Measurements from ENCODE around the gene KIF4A. TPM values are rescaled to one million over a fixed set of nuclear protein-coding genes. Genes with fewer than 3 reads are reported as not detected.
"Not testable (repeated sequence)": the region's sequence is repeated elsewhere in the genome, so short reads cannot be mapped to it uniquely, and the experiment has no call there.

Gene KIF4A, protein sequence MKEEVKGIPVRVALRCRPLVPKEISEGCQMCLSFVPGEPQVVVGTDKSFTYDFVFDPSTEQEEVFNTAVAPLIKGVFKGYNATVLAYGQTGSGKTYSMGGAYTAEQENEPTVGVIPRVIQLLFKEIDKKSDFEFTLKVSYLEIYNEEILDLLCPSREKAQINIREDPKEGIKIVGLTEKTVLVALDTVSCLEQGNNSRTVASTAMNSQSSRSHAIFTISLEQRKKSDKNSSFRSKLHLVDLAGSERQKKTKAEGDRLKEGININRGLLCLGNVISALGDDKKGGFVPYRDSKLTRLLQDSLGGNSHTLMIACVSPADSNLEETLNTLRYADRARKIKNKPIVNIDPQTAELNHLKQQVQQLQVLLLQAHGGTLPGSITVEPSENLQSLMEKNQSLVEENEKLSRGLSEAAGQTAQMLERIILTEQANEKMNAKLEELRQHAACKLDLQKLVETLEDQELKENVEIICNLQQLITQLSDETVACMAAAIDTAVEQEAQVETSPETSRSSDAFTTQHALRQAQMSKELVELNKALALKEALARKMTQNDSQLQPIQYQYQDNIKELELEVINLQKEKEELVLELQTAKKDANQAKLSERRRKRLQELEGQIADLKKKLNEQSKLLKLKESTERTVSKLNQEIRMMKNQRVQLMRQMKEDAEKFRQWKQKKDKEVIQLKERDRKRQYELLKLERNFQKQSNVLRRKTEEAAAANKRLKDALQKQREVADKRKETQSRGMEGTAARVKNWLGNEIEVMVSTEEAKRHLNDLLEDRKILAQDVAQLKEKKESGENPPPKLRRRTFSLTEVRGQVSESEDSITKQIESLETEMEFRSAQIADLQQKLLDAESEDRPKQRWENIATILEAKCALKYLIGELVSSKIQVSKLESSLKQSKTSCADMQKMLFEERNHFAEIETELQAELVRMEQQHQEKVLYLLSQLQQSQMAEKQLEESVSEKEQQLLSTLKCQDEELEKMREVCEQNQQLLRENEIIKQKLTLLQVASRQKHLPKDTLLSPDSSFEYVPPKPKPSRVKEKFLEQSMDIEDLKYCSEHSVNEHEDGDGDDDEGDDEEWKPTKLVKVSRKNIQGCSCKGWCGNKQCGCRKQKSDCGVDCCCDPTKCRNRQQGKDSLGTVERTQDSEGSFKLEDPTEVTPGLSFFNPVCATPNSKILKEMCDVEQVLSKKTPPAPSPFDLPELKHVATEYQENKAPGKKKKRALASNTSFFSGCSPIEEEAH
- 10 to 100 TPM; 10.7 to 30.2 (median 25.8) TPM for total RNA-seq (2021; fragmentation: NEBNext Ultra II Directional; extraction: Animal tissue kit (Norgen Biotek cat#: 25700))
- long read RNA-seq, partial matches to known transcripts, result 3 of 3 reads
- long read RNA-seq, other reads (novel, unspliced or antisense), result 0 of 3 reads

DNA sequence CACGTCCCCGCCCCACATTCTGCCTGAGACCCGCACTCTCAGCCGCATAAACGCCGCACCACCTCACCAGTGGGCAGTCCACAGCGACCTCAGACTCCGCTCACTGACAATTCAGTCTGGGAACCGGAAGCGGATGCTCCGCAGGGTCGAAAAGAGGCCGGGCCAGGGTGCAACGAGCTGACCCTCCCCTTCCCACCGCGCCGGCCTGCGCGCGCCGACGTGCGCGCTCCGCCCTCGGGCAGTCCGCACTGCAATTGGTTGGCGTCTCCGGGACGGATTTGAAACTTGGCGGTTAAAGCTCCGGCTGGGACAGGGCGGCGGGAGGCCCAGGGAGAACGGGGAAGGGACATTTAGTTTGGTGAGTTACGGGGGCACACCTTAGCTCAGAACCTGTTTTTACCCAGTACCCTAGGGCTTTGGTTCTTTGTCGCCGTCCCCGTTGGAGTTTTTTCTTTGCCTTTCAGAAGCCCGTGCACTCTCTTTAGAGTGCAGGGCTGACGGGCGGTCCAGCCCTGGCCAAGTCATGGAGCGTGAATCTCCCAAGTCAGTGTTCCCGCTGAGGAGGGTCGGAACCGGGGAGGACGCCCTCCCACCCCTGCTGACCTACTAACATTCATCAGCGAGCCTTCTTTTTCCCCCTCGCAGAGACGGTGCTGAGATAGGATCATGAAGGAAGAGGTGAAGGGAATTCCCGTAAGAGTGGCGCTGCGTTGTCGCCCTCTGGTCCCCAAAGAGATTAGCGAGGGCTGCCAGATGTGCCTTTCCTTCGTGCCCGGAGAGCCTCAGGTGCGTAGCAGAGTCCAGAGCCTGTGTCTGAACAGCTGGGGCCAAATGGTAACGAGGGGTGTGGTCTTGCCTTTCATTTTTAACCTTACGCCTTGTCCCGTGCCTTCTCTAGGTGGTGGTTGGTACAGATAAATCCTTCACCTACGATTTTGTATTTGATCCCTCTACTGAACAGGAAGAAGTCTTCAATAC lies at the start of gene KIF4A, which contains the start of gene PDZD11:
KIF4A (plus strand) TSS at position 312 of the 978 bp plus-strand sequence; CDS start at position 667, 355 bp downstream.
PDZD11 (minus strand) TSS at position 135 of the 978 bp plus-strand sequence. CDS start 586 bp downstream, outside the sequence.
- Mint-ChIP-seq H3K9me3 (no peaks in the 10 kb centered on the region), H3K27me3 (ENCODE audit: insufficient read depth) (no peaks in the 10 kb centered on the region), H3K4me3 (peak within 1 kb of the TSS; percentile 95), H3K4me1 (ENCODE audit: low read depth) (peaks cover 32% of the 10 kb centered on the region), H3K36me3 (ENCODE audit: low read depth) (peaks cover 7% of the 10 kb centered on the region; the same call in 1 of the 2 replicates), H3K27ac (peak within 1 kb of the TSS; percentile 86)
- TF ChIP-seq, protein P1, sequence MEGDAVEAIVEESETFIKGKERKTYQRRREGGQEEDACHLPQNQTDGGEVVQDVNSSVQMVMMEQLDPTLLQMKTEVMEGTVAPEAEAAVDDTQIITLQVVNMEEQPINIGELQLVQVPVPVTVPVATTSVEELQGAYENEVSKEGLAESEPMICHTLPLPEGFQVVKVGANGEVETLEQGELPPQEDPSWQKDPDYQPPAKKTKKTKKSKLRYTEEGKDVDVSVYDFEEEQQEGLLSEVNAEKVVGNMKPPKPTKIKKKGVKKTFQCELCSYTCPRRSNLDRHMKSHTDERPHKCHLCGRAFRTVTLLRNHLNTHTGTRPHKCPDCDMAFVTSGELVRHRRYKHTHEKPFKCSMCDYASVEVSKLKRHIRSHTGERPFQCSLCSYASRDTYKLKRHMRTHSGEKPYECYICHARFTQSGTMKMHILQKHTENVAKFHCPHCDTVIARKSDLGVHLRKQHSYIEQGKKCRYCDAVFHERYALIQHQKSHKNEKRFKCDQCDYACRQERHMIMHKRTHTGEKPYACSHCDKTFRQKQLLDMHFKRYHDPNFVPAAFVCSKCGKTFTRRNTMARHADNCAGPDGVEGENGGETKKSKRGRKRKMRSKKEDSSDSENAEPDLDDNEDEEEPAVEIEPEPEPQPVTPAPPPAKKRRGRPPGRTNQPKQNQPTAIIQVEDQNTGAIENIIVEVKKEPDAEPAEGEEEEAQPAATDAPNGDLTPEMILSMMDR (IDR thresholded peaks at IDR 0.05), result no peak
- DNase-seq, result peak; percentile 78

DNA sequence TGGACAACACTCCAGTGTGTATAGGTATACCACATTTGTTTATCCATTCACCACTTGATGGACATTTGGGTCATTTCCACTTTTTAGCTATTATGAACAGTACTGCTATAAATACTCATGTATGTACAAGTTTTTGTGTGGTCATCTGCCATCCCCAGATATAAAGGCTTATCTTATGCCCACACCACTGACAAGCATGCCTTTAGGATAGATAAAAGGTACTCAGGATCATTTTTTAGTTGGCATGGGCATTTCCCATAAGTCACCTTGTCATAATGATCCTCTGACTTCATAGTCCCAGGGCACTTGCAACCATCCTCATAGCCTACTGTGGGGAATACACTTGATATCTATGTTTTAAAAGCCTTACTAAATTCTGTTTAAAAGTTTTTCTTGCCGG lies 49.2 kb upstream of the KIF4A start:
- Mint-ChIP-seq H3K27ac (no peak overlapping the region), H3K27me3 (ENCODE audit: insufficient read depth) (peaks cover 6% of the 10 kb centered on the region), H3K9me3 (no peaks in the 10 kb centered on the region)

DNA sequence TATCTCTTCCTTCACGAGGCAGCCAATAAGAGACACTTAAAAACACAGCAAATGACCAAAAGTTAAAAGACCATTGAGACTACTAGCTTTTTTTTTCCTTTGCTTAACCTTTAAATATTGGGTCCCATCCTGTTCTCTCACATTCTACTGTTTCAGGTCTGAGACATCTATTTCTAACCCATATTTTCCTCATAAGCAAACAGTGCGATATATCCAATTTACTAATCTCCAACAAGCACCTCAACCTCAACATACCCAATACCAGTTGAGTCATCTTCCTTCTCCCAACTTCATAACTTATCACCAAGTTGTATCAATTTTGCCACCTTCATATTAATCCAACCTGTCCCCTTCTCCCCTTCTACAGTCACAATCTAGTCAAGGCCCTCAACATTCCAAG lies 48.4 kb upstream of the KIF4A start:
- Mint-ChIP-seq H3K36me3 (ENCODE audit: low read depth) (no peaks in the 10 kb centered on the region), H3K27ac (no peak overlapping the region), H3K4me1 (ENCODE audit: low read depth) (no peaks in the 10 kb centered on the region; the same call in 1 of the 2 replicates), H3K27me3 (ENCODE audit: insufficient read depth) (peaks cover 6% of the 10 kb centered on the region), H3K9me3 (no peaks in the 10 kb centered on the region), H3K4me3 (no peak overlapping the region)
- DNase-seq, result no peak
- TF ChIP-seq, protein P1 (IDR thresholded peaks at IDR 0.05), result no peak

More for the DNA sequence above, 49.2 kb upstream of the KIF4A start:
- DNase-seq, result no peak
- no peaks in the 10 kb centered on the region for H3K36me3 Mint-ChIP-seq (ENCODE audit: low read depth)
- no peak overlapping the region for H3K4me3 Mint-ChIP-seq
- TF ChIP-seq, protein P1 (IDR thresholded peaks at IDR 0.05), result no peak
- H3K4me1 Mint-ChIP-seq (ENCODE audit: low read depth), result no peaks in the 10 kb centered on the region; the same call in 1 of the 2 replicates

DNA sequence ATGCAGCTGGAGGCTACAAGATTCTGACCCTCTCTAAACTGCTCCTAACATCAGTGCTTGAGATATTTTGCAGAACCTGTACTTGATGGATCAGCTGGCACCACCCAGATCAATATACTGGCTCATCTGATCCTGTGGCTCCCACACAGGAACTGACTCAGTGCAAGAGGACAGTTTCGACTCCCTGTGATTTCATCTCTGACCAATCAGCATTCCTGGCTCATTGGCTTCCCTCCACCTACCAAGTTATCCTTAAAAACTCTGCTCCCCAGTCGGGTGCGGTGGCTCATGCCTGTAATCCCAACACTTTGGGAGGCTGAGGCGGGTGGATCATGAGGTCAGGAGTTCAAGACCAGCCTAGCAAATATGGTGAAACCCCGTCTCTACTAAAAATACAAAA lies 46.3 kb upstream of the KIF4A start:
- H3K4me3 Mint-ChIP-seq; DNase-seq; H3K4me1 Mint-ChIP-seq (ENCODE audit: low read depth); H3K36me3 Mint-ChIP-seq (ENCODE audit: low read depth); H3K9me3 Mint-ChIP-seq; H3K27ac Mint-ChIP-seq; H3K27me3 Mint-ChIP-seq (ENCODE audit: insufficient read depth): not testable (repeated sequence)

DNA sequence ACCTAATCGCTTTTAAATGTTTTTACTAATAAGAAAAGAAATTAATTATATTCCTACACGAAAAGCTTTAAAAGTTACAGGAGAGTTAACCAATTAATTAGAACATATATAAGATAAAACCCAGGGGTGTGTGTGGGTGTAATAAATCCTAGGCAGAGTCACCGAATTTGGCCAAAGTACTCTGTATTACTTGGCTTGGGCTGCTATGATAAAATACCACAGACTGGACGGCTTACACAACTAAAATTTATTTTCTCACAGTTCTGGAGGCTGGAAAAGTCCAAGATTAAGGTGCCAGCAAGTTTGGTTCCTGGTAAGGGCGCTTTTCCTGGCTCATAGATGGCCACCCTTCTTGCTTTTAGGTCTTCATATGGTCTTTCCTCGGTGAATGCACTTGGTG lies 45.0 kb upstream of the KIF4A start:
- Mint-ChIP-seq H3K4me3 (no peak overlapping the region), H3K36me3 (ENCODE audit: low read depth) (no peaks in the 10 kb centered on the region), H3K4me1 (ENCODE audit: low read depth) (no peaks in the 10 kb centered on the region; the same call in 1 of the 2 replicates), H3K27ac (no peak overlapping the region), H3K27me3 (ENCODE audit: insufficient read depth) (no peaks in the 10 kb centered on the region), H3K9me3 (no peaks in the 10 kb centered on the region)
- TF ChIP-seq, protein P1 (IDR thresholded peaks at IDR 0.05), result no peak
- no peak for DNase-seq
